IPS DF 6.9 (cell line): ENCODE data around the gene CNOT4.
"Not testable (repeated sequence)": the region's sequence is repeated elsewhere in the genome, so short reads cannot be mapped to it uniquely, and the experiment has no call there.

ENCODE experiments used
- DNase-seq: peaks from one replicate; pipeline ENCODE4 v3.0.0-alpha.2; 2013; ENCODE audit warnings: low read depth, low spot score
- H3K27ac ChIP-seq: one replicate; pipeline ENCODE4 v1.5.1; 2013; ENCODE audit warnings: low read length, control low read depth
- H3K27me3 ChIP-seq: 2 replicates; pipeline ENCODE4 v1.6.1; 2013; ENCODE audit warnings: mild to moderate bottlenecking, low read length; ENCODE audit not compliant: control insufficient read depth, insufficient read depth
- H3K36me3 ChIP-seq: 2 replicates; pipeline ENCODE4 v1.6.1; 2013; ENCODE audit warnings: low read length; ENCODE audit not compliant: control insufficient read depth, insufficient read depth
- H3K4me1 ChIP-seq: 2 replicates; pipeline ENCODE4 v1.6.1; 2013; ENCODE audit warnings: low read length; ENCODE audit not compliant: control insufficient read depth, insufficient read depth
- H3K4me3 ChIP-seq: 2 replicates; pipeline ENCODE4 v1.5.1; 2013; ENCODE audit warnings: mild to moderate bottlenecking, low read length
- H3K9me3 ChIP-seq: 2 replicates; pipeline ENCODE4 v1.6.1; 2013; ENCODE audit warnings: low read length, inconsistent platforms; ENCODE audit not compliant: control insufficient read depth, insufficient read depth
- WGBS: extraction: QIAGEN DNeasy Blood & Tissue Kit; methylation state at CpG from one replicate; pipeline ENCODE4 v1.1.7; 2013; ENCODE audit warnings: mixed read lengths, missing lambda C conversion rate; ENCODE audit not compliant: insufficient read length, insufficient coverage; 5-methylcytosine and 5-hydroxymethylcytosine counted together

CNOT4 gene

GRCh38 chr7:135459951-135460567, 49.8 kb downstream of the CNOT4 start:
- H3K27me3 ChIP-seq = no peaks in the 10 kb centered on the region
- WGBS = no CpG with 5 or more reads among the region's 4 CpGs
- H3K4me3 ChIP-seq = no peak overlapping the region

GRCh38 chr7:135459076-135459475, 50.8 kb downstream of the CNOT4 start:
- no CpG with 5 or more reads among the region's 6 CpGs for WGBS
- no peaks in the 10 kb centered on the region for H3K36me3 ChIP-seq

More at GRCh38 chr7:135459951-135460567, 49.8 kb downstream of the CNOT4 start:
- Histone ChIP-seq H3K27ac (no peak overlapping the region), H3K4me1 (no peaks in the 10 kb centered on the region), H3K9me3 (no peaks in the 10 kb centered on the region), H3K36me3 (no peaks in the 10 kb centered on the region)
- DNase-seq = no peak

DNA sequence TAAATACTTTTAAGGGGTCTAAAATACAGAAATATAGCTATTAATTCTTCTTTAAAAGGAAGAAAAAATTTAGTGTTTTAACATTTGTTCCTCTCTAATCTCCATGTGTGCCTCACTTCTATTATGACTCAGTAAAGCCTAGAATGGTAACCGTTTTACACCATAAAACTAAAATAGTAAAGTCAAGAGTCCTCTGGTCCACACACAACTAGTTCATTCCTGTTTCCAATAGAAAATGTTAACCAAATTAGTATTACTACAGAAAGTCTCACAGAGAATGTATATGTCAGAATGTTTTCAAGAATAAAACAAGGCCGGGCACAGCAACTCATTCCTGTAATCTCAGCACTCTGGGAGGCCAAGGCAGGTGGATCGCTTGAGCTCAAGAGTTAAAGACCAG, 55.8 kb downstream of the CNOT4 start:
- no peak for DNase-seq
- Histone ChIP-seq H3K9me3 (no peaks in the 10 kb centered on the region), H3K27ac (no peak overlapping the region), H3K4me3 (no peak overlapping the region), H3K36me3 (no peaks in the 10 kb centered on the region), H3K27me3 (no peaks in the 10 kb centered on the region), H3K4me1 (no peaks in the 10 kb centered on the region)
- no CpG with 5 or more reads among the region's 3 CpGs for WGBS

More at GRCh38 chr7:135459076-135459475, 50.8 kb downstream of the CNOT4 start:
- Histone ChIP-seq H3K27ac (no peak overlapping the region), H3K9me3 (no peaks in the 10 kb centered on the region), H3K4me1 (no peaks in the 10 kb centered on the region), H3K4me3 (no peak overlapping the region), H3K27me3 (no peaks in the 10 kb centered on the region)
- DNase-seq = no peak

GRCh38 chr7:135449436-135449835, 60.5 kb downstream of the CNOT4 start:
- DNase-seq = no peak
- H3K27ac ChIP-seq = no peak overlapping the region
- H3K9me3 ChIP-seq = no peaks in the 10 kb centered on the region
- H3K36me3 ChIP-seq = no peaks in the 10 kb centered on the region
- no peaks in the 10 kb centered on the region for H3K27me3 ChIP-seq
- H3K4me1 ChIP-seq = no peaks in the 10 kb centered on the region
- H3K4me3 ChIP-seq = no peak overlapping the region

DNA sequence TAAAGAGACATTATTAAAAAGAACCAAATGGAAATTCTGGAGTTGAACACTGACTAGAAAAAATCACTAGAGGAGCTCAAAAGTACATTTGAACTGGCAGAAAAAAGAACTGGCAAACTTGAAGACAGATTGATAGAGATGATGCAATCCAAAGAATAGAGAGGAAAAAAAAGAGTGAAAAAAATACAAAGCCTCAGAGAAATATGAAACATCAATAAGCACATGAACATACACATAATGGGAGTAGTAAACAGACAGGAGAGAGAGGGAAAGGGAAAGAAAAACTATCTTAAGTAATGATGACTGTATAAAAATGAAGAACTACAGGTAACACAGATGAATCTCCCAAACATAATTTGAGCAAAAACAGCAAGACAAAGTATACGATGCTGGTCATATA, 61.1 kb downstream of the CNOT4 start:
- Histone ChIP-seq H3K4me3 (no peak overlapping the region), H3K27me3 (no peaks in the 10 kb centered on the region), H3K4me1 (no peaks in the 10 kb centered on the region), H3K27ac (no peak overlapping the region), H3K9me3 (no peaks in the 10 kb centered on the region), H3K36me3 (no peaks in the 10 kb centered on the region)
- no peak for DNase-seq
- WGBS = no CpG with 5 or more reads among the region's 1 CpG

DNA sequence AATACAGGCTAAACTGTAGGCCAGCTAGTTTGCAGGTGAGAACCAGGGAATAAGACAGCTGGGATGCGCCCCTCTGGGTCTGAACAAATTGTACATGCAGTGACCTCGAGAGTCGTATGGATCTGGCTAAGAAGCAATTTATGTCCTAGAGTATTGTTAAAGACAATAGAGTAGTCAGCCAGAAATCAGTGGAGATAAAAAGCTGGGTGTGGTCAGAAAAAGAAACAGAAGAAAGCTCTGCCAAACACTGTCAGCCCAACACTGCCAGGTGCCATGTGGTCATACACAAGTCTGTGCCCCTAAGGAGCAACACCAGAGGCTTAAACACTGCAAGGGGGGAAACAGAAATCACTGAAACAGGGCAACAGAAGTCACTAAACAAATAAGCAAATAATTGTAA, 62.2 kb downstream of the CNOT4 start:
- Histone ChIP-seq H3K27ac (no peak overlapping the region), H3K4me3 (no peak overlapping the region), H3K9me3 (no peaks in the 10 kb centered on the region), H3K36me3 (no peaks in the 10 kb centered on the region), H3K4me1 (no peaks in the 10 kb centered on the region), H3K27me3 (no peaks in the 10 kb centered on the region)
- no CpG with 5 or more reads among the region's 3 CpGs for WGBS
- no peak for DNase-seq

DNA sequence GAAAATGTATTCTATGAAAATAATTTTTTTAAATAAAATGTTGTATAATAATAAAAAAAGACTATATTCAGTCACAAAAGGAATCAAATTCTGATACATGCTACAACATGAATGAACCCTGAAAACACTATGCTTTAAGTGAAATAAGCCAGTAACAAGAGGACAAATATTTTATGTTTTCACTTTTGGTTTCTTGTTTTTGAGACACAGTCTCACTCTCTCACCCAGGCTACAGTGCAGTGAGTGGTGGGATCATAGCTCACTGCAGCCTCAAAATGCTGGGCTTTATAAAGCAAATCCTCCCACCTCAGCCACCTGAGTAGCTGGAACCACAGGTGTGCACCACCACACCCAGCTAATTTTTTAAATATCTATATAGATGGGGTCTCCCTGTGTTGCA, 64.2 kb downstream of the CNOT4 start:
- Histone ChIP-seq H3K27me3 (no peaks in the 10 kb centered on the region), H3K4me1 (no peaks in the 10 kb centered on the region), H3K27ac (no peak overlapping the region), H3K36me3 (no peaks in the 10 kb centered on the region), H3K9me3 (no peaks in the 10 kb centered on the region), H3K4me3 (no peak overlapping the region)
- DNase-seq = no peak

- H3K36me3 ChIP-seq, DNase-seq, H3K9me3 ChIP-seq, H3K4me3 ChIP-seq, H3K4me1 ChIP-seq, H3K27ac ChIP-seq, H3K27me3 ChIP-seq: not testable (repeated sequence)
- no CpG with 5 or more reads among the region's 2 CpGs for WGBS
Observed at GRCh38 chr7:135445266-135445665, 64.6 kb downstream of the CNOT4 start.

DNA sequence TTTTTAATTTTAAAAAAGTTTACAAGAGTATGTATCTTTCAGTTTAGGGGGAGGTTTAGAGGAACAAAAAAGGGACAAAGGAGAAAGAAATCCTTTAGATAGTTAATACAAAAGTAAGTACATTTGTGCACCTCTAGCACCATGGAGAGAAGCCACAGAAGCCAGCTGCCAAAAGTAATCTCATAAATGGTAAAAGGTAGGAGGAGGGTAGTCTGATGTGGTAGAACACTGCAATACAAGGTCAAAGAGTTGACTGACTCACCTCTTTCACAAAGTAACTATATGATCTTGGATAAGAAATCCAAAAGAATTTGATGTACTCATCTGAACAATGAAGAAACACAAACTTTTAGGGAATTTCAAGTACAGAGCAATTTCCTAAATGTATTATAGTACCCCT, 68.1 kb downstream of the CNOT4 start:
- H3K36me3 ChIP-seq = no peaks in the 10 kb centered on the region

DNA sequence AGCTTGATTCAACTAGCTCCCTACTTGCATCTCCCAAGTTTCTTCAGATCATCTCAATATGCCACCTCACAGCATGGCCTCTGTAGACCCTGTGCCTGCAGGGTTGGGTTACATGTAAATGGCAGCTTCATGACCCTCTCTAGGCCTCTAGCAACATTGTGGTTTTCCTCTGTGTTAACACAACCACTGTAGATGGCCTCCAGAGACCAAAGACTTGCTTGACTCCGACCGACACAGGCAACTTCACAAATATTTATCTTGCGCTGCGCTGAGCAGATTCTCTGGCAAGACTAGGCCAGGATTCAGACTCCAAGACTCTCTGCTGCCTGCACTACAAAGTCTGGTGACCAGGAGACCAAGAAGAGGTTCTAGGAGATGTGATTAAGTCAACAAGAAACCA, 75.9 kb downstream of the CNOT4 start:
- no peaks in the 10 kb centered on the region for H3K27me3 ChIP-seq
- H3K36me3 ChIP-seq = no peaks in the 10 kb centered on the region
- no peak for DNase-seq
- no peaks in the 10 kb centered on the region for H3K4me1 ChIP-seq
- WGBS = no CpG with 5 or more reads among the region's 4 CpGs
- H3K9me3 ChIP-seq = no peaks in the 10 kb centered on the region
- H3K27ac ChIP-seq = no peak overlapping the region
- no peak overlapping the region for H3K4me3 ChIP-seq

More for the DNA sequence above, 68.1 kb downstream of the CNOT4 start:
- Histone ChIP-seq H3K9me3 (no peaks in the 10 kb centered on the region), H3K27me3 (no peaks in the 10 kb centered on the region), H3K27ac (no peak overlapping the region), H3K4me3 (no peak overlapping the region), H3K4me1 (no peaks in the 10 kb centered on the region)
- no peak for DNase-seq

GRCh38 chr7:135430626-135431025, 79.3 kb downstream of the CNOT4 start:
- no peaks in the 10 kb centered on the region for H3K36me3 ChIP-seq
- no peaks in the 10 kb centered on the region for H3K27me3 ChIP-seq
- DNase-seq = no peak
- H3K4me3 ChIP-seq = no peak overlapping the region
- H3K9me3 ChIP-seq = no peaks in the 10 kb centered on the region
- no peak overlapping the region for H3K27ac ChIP-seq
- no peaks in the 10 kb centered on the region for H3K4me1 ChIP-seq
- no CpG with 5 or more reads among the region's 1 CpG for whole genome bisulfite sequencing
